ENCODE measurements around the gene BCL2L15.

DNA sequence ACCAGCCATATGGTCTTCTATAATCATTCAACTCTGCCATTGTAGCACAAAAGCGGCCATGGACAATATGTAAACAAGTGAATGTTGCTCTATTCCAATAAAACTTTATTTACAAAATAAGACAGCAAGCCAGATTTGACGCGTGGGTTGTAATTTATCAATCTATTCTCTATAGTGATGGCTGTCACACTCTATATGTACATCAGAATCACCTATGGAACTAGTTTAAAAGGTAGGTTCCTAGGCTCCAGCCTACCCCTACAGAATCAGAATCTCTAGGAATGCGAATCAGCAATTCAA is 7.7 kb downstream of the BCL2L15 start:
- TF ChIP-seq POLR2AphosphoS5 (IDR thresholded peaks at IDR 0.05): no peak
- TF ChIP-seq, protein P1, sequence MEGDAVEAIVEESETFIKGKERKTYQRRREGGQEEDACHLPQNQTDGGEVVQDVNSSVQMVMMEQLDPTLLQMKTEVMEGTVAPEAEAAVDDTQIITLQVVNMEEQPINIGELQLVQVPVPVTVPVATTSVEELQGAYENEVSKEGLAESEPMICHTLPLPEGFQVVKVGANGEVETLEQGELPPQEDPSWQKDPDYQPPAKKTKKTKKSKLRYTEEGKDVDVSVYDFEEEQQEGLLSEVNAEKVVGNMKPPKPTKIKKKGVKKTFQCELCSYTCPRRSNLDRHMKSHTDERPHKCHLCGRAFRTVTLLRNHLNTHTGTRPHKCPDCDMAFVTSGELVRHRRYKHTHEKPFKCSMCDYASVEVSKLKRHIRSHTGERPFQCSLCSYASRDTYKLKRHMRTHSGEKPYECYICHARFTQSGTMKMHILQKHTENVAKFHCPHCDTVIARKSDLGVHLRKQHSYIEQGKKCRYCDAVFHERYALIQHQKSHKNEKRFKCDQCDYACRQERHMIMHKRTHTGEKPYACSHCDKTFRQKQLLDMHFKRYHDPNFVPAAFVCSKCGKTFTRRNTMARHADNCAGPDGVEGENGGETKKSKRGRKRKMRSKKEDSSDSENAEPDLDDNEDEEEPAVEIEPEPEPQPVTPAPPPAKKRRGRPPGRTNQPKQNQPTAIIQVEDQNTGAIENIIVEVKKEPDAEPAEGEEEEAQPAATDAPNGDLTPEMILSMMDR (IDR thresholded peaks at IDR 0.05): no peak
- TF ChIP-seq POLR2A (IDR thresholded peaks at IDR 0.05; ENCODE audit: low read depth): no peak
- TF ChIP-seq EP300 (IDR thresholded peaks at IDR 0.05): no peak

Measured in esophagus muscularis mucosa (tissue), 4 donors.